ENCODE results near the gene NDUFA12.

NDUFA12 gene

DNA sequence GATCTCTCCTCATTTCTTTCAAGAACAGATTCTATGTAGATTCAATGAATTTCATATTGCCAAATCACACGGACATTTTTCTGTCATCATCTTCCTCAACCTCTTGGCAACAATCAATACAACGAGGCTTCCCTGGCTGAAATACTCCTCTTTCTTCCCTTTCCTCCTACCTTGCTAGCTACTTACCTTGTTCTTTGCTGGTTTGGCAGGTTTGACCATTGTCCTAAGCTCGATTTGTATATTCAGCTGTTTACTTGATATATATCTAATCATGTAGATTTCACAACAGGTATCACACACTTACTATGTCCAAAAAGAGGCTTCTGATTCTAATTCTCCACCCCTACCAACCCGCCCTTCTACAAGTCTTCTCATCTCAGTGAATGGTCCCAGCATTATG, 23.6 kb downstream of the NDUFA12 start:
- no peak for DNase-seq

- no peak for DNase-seq
Observed at GRCh38 chr12:94977766-94978468, 25.6 kb downstream of the NDUFA12 start.

- DNase-seq, result peak; percentile 97
Observed at GRCh38 chr12:94973221-94973620, 30.3 kb downstream of the NDUFA12 start.

GRCh38 chr12:94972795-94973194, 30.7 kb downstream of the NDUFA12 start:
- DNase-seq, result no peak

GRCh38 chr12:94971923-94972322, 31.6 kb downstream of the NDUFA12 start:
- no peak for DNase-seq

DNA sequence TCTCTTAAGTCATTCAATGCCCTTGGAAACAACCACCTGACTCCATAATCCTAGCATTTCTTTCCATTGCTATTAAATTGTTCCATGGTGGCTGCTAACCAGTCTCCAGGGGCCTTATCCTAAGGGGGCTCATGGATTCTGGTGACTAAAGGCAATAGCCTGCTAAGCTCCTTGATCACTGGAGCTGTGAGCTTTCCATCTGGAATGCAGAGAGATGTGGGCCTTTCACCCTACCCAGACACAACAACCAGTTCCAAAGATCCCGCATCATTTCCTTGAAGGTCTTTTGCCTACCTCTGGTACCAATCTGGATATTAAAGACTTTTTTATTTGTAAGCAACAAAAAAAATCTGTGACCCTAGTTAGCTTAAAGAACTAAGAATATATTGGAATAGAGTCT, 32.9 kb downstream of the NDUFA12 start:
- no peak for DNase-seq

DNA sequence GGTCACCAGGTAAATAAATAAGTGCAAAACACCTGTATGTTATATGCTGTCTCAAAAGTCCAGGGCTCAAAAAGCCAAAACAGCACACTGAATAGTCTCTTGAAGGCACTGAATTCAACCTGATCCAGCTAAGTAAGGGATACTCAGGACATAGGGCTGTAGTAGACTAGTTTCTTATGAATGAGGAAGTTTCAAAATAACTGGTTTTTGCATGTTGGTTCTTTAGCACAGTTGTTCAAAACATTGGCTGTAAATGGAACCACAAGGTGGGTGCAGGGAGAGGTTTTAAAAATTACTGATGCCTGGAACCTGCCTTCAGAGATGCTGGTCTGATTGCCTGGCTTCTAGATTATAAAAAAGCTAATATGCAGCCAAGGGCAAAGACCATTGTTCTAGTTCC, 34.1 kb downstream of the NDUFA12 start:
- no peak for DNase-seq

DNA sequence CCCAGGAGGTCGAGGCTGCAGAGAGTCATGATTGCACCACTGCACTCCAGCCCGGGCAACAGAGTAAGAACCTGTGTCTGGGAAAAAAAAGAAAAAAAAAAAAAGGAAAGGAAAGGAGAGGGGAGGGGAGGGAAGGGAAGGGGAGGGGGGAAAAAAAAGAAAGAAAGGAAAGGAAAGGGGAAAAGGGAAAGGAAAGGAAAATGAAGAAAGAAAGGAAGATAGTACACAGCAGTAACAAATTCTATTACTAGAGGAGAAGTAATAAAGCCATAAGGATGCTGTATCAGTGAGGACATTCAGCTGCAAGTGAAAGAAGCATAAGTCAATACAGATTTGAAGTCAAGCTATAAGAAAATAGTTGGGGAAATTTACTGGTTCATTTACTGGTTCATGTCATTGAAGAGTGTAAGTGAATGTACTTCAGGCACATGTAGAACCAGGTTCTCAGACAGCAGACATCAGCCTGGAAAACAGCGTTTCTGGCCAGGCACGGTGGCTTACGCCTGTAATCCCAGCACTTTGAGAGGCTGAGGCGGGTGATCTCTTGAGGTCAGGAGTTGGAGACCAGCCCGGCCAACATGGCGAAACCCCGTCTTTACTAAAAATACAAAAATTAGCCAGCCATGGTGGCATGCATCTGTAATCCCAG, 37.4 kb downstream of the NDUFA12 start:
- no peak for DNase-seq

GRCh38 chr12:94963649-94964048, 39.8 kb downstream of the NDUFA12 start:
- no peak for DNase-seq

DNA sequence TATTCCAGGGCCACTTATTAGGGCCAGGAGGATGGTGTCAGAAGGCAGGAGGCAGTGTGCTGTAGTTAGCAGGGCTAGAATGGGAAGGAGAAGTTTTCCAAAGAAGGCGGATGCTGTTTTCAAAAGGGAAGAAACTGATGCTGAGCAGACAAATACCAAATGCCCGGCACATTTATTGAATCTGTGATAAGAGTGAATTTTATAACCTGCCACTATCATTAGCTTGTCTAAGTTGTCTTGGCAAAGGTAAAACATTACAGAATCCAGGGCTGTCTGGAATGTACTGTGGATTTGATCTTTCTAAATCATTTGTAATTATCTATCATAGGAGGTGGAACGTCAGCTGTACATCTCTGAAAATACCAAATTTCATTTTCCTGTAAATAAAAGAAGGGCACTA, 40.8 kb downstream of the NDUFA12 start:
- DNase-seq, result peak; percentile 22

GRCh38 chr12:94961911-94962310, 41.6 kb downstream of the NDUFA12 start:
- no peak for DNase-seq

DNA sequence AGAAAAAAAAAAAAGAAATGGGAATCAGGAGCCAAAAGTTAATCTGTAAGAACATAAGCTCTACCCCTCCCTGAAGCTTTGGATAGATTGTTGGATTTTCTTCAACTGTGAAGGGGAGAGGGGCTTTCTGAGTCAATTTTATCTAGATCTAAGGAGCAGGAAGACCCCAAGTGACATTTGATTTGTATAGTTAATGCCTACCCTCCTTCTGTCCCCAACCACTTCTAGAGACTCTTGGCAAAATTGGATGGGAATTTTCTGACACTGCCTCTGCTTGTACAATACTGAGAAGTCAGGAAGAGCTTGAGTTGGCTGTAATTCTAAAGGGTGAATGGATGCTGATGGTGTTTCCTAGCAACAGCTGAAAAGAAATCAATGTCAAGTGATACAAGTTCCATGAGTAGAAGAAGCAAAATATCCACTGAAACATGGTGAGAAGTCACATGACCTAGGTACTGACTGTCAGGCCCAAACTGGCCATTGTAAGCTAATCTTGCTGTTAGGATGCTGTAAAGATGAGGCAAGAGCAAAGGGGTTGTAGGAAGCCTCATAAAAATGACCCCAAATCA, 42.2 kb downstream of the NDUFA12 start:
- DNase-seq, result no peak

DNA sequence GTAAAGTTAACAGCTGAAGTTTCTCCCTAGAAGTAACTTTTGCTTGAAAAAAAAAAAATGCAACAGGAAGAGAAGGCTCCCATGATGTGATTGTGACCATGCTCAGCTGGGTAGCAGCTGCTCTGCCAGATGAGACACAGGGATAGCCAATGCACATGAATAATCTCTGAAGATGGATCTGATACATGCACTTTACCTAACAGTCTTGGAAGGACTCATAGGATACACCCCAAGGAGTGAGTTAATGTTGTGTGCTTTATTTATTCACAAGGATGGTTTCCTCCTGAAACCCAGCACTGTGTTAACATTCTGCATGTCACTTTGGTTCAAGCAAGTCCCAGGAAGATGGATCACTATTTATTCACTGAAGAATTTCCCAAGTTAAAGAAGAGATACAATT, 46.5 kb downstream of the NDUFA12 start:
- DNase-seq, result no peak

DNA sequence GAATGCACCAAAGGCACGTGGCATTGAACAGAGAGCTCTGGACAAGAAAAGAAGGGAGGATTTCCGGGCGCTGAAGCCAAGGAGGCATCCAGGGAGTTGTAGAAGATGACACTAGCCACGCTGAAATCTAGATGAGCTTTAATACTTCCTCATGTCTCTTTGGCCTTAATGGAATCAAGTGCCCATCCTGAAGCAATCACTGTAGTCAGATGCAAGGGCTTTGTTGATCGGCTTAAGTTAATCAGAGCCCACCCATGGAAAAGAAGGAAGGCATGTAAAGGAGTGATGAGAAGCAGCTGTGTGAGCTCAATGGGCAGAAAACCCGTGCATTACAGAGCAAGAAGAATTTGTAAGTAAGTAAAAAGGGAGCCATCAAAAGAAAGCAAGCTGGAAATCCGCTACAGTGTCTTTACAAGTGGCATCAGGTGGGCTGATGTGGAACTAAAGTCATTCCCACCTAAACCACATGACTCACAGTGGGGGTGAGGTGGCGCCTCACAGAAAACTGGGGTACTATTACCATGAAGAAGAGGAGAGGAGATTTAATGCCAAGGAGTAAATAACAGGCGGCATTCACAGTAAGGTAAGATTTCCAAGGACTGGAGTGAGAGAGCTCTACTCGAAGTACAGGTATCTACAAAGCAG, 48.4 kb downstream of the NDUFA12 start:
- DNase-seq, result peak; percentile 91

GRCh38 chr12:94954029-94954685, 49.3 kb downstream of the NDUFA12 start:
- DNase-seq, result peak; percentile 76

DNA sequence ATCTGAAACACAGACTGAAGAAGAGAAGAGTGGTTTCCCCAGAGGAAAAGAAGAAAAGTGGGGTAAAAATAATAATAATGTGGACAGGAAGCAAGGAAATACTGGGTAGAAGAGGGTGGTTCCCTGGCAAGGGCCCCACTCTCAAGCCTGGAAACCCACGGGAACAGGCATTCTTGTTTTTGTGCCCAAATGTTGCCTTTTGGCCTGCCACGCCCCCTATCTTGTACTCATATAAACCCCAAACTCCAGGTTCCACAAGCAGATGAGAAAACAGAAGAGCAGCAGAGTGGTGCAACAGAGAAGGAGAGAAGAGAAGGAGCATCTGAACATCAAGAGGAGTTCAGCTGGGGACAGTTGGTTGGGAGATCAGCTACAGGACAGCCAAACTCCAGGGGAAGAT, 51.2 kb downstream of the NDUFA12 start:
- no peak for DNase-seq

DNA sequence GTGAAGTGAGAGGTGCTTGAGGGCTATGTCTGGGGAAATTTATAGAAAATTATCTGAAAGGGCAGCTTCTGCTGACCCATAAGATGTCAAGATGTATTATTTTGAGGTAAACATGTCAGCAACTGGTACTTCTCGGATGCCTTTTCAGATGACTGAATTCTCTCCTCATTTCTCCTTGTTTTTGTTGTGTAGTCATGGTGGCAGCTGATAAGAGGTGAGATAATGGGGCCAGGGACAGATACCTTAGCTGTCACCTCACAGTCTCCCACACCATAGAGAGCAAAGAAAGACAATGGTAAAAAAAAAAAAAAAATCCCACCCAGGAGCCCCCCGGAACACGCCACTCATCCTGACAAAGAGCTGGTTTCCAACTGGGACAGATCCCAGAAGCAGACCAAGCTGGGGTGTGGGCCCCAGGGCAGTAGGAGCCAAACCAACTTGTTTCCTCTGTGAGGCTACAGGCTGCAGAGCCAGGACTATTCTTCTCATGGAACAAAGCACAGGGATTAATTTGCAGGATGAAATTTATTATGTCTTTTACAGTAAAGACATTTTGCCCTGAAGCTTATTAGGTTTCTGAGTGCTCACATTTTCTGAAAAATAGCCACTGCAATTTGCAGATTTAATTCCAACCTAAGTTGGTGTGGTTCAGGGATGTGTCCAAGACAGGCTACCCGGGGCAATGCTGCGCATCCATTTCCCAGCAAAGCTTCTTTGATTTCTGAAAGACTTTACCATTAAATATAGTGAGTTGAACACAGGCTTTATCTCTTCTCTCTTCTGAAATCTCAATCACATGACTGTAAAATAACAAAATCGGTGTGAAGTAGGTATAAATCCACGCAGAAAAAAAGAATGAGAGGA, 52.2 kb downstream of the NDUFA12 start:
- no peak for DNase-seq

- no peak for DNase-seq
Observed at GRCh38 chr12:94948232-94948810, 55.2 kb downstream of the NDUFA12 start.

GRCh38 chr12:94942663-94943062, 60.8 kb downstream of the NDUFA12 start:
- DNase-seq, result no peak

GRCh38 chr12:94941440-94941862, 62.0 kb downstream of the NDUFA12 start:
- DNase-seq, result peak; percentile 11

GRCh38 chr12:94940771-94941170, 62.7 kb downstream of the NDUFA12 start:
- DNase-seq, result no peak

DNA sequence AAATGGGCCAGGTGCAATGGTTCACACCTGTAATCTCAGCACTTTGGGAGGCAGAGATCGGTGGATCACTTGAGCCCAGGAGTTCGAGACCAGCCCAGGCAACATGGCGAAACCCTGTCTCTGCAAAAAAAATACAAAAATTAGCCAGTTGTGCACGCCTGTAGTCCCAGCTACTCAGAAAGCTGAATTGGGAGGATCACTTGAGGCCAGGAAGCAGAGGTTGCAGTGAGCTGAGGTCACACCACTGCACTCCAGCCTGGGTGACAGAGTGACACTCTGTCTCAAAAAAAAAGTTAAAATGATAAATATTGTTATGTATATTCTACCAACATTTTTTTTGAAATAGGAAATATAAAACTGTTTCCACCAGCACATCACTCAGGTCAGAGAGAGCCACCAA, 64.9 kb downstream of the NDUFA12 start:
- no peak for DNase-seq

Measured in NCI-H82 (cell line).